H1 (cell line): ENCODE results near the gene TRIM38. TPM values are rescaled to one million over a fixed set of nuclear protein-coding genes. Genes with fewer than 3 reads are reported as not detected.

Experiments used
- CTCF ChIA-PET: fragments of 300-600 bp; sonication (Branson Sonifier 250); formaldehyde crosslinking; loops from one replicate; lab custom pipeline; 2021; ENCODE audit not compliant: partially characterized antibody; lab: Charles Lee
- POLR2A ChIA-PET: fragments of 300-600 bp; sonication (Branson Sonifier 250); formaldehyde crosslinking; loops from one replicate; lab custom pipeline; 2021; ENCODE audit warnings: inconsistent platforms; ENCODE audit not compliant: partially characterized antibody; lab: Charles Lee
- DNase-seq, 2 experiments: peaks; one replicate each; pipeline versions ENCODE4 v3.0.0 to v3.0.0-alpha.2; 2010 to 2022; ENCODE audit warnings: low spot score in 2 of 2, low read depth in 1 of 2, mixed read lengths in 1 of 2
- FAIRE-seq: peaks from 2 replicates; lab custom pipeline; 2011; peaks lifted over from hg19 to GRCh38; lab: Jason Lieb, UNC
- H2AFZ ChIP-seq: 2 replicates; pipeline ENCODE4 v1.8.1; 2012; ENCODE audit warnings: low read length, inconsistent platforms
- H2AK5ac ChIP-seq: 2 replicates; pipeline ENCODE4 v1.6.1; 2013; ENCODE audit warnings: low read depth, low read length
- H2BK120ac ChIP-seq: replicated peaks from 2 replicates; pipeline ENCODE3; 2013; ENCODE audit warnings: low read depth, low read length, inconsistent platforms
- H2BK12ac ChIP-seq: 2 replicates; pipeline ENCODE4 v1.6.1; 2013; ENCODE audit warnings: low read depth, low read length
- H2BK15ac ChIP-seq: 2 replicates; pipeline ENCODE4 v1.6.1; 2013; ENCODE audit warnings: low read length
- H2BK20ac ChIP-seq: 2 replicates; pipeline ENCODE4 v1.6.1; 2013; ENCODE audit warnings: low read length
- H2BK5ac ChIP-seq: 2 replicates; pipeline ENCODE4 v1.6.1; 2013; ENCODE audit warnings: low read depth, low read length
- H3K14ac ChIP-seq: 2 replicates; pipeline ENCODE4 v1.6.1; 2013; ENCODE audit warnings: inconsistent platforms; ENCODE audit not compliant: insufficient read length
- H3K18ac ChIP-seq: 2 replicates; pipeline ENCODE4 v1.6.1; 2013; ENCODE audit warnings: low read length; ENCODE audit errors: extremely low read depth
- H3K23ac ChIP-seq: 2 replicates; pipeline ENCODE4 v1.6.1; 2013; ENCODE audit warnings: inconsistent platforms; ENCODE audit not compliant: insufficient read length
- H3K23me2 ChIP-seq: 2 replicates; pipeline ENCODE4 v1.6.1; 2013; ENCODE audit warnings: low read depth, low read length
- H3K27ac ChIP-seq: 2 replicates; pipeline ENCODE4 v1.6.1; 2011; ENCODE audit warnings: low read depth, low read length, inconsistent platforms
- H3K27me3 ChIP-seq, 4 experiments: replicated peaks in 1 of 4; 1 replicate in 1 of 4; 2 replicates in 3 of 4; pipeline versions ENCODE4 v1.6.1 to v1.8.1; 2011 to 2013; ENCODE audit warnings: low read length in 3 of 4, mild to moderate bottlenecking in 3 of 4, inconsistent platforms in 2 of 4, mixed read lengths in 2 of 4, moderate library complexity in 1 of 4; ENCODE audit not compliant: control insufficient read depth in 3 of 4, insufficient read depth in 3 of 4; ENCODE audit errors: extremely low read depth in 1 of 4
- H3K36me3 ChIP-seq, 4 experiments: 2 replicates each; pipeline versions ENCODE4 v1.6.1 to v1.8.1; 2011 to 2013; ENCODE audit warnings: mild to moderate bottlenecking in 4 of 4, low read length in 3 of 4, moderate library complexity in 2 of 4, control low read depth in 1 of 4, inconsistent platforms in 1 of 4; ENCODE audit not compliant: insufficient read depth in 4 of 4, control insufficient read depth in 2 of 4
- H3K4ac ChIP-seq: replicated peaks from 2 replicates; pipeline ENCODE3; 2013; ENCODE audit warnings: low read length, low read depth, mixed read lengths, inconsistent platforms; ENCODE audit not compliant: insufficient read length
- H3K4me1 ChIP-seq, 4 experiments: replicated peaks in 1 of 4; 1 replicate in 1 of 4; 2 replicates in 3 of 4; pipeline versions ENCODE4 v1.6.1 to v1.8.1; 2011 to 2013; ENCODE audit warnings: low read length in 3 of 4, inconsistent platforms in 2 of 4, mixed read lengths in 1 of 4; ENCODE audit not compliant: insufficient read depth in 4 of 4, control insufficient read depth in 3 of 4
- H3K4me2 ChIP-seq, 2 experiments: 2 replicates each; pipeline versions ENCODE4 v1.6.1 to v1.8.1; 2011 to 2013; ENCODE audit warnings: low read depth in 2 of 2, low read length in 2 of 2, control low read depth in 1 of 2, inconsistent platforms in 1 of 2, mild to moderate bottlenecking in 1 of 2; ENCODE audit not compliant: insufficient read depth in 1 of 2
- H3K4me3 ChIP-seq, 4 experiments: fragments of 200-600, 300-600 bp in 1 of 4; sonication (generic), shearing (Covaris generic), sonication (Bioruptor Twin) in 1 of 4; 2 replicates each; pipeline versions ENCODE4 v1.5.1 to v1.8.1; 2011 to 2016; ENCODE audit warnings: low read length in 4 of 4, low read depth in 3 of 4, control low read depth in 2 of 4, inconsistent platforms in 2 of 4, mild to moderate bottlenecking in 2 of 4, mixed read lengths in 1 of 4, moderate library complexity in 1 of 4; ENCODE audit not compliant: insufficient read depth in 2 of 4; ENCODE audit errors: extremely low read depth in 1 of 4
- H3K56ac ChIP-seq: replicated peaks from 2 replicates; pipeline ENCODE3; 2013; ENCODE audit warnings: low read depth, mild to moderate bottlenecking, mixed read lengths, low read length, inconsistent platforms; ENCODE audit not compliant: insufficient read length
- H3K79me1 ChIP-seq: 2 replicates; pipeline ENCODE4 v1.6.1; 2013; ENCODE audit warnings: low read depth, low read length, control low read depth
- H3K79me2 ChIP-seq, 2 experiments: 2 replicates each; pipeline versions ENCODE4 v1.6.1 to v1.8.1; 2012 to 2013; ENCODE audit warnings: low read length in 2 of 2, mild to moderate bottlenecking in 2 of 2, inconsistent platforms in 1 of 2; ENCODE audit not compliant: insufficient read depth in 2 of 2, control insufficient read depth in 1 of 2
- H3K9ac ChIP-seq, 4 experiments: replicated peaks in 1 of 4; 1 replicate in 1 of 4; 2 replicates in 3 of 4; pipeline versions ENCODE4 v1.6.1 to v1.8.1; 2011 to 2013; ENCODE audit warnings: low read depth in 3 of 4, low read length in 3 of 4, control low read depth in 2 of 4, mild to moderate bottlenecking in 2 of 4, moderate library complexity in 2 of 4, inconsistent platforms in 1 of 4; ENCODE audit errors: extremely low read depth in 1 of 4
- H3K9me3 ChIP-seq, 2 experiments: 2 replicates each; pipeline versions ENCODE4 v1.6.1 to v1.8.1; 2012 to 2013; ENCODE audit warnings: mild to moderate bottlenecking in 2 of 2, moderate library complexity in 2 of 2, control low read depth in 1 of 2, inconsistent platforms in 1 of 2, low read depth in 1 of 2, low read length in 1 of 2, mixed read lengths in 1 of 2; ENCODE audit not compliant: insufficient read depth in 2 of 2
- H4K20me1 ChIP-seq, 2 experiments: replicated peaks in 1 of 2; 2 replicates each; pipeline versions ENCODE3 to v1.8.1; 2011 to 2013; ENCODE audit warnings: inconsistent platforms in 2 of 2, low read length in 2 of 2, mild to moderate bottlenecking in 1 of 2; ENCODE audit not compliant: insufficient read depth in 2 of 2, control insufficient read depth in 1 of 2
- H4K5ac ChIP-seq: 2 replicates; pipeline ENCODE4 v1.6.1; 2013; ENCODE audit warnings: low read length, low read depth, mixed read lengths, inconsistent platforms; ENCODE audit not compliant: insufficient read length
- H4K8ac ChIP-seq: 2 replicates; pipeline ENCODE4 v1.8.0; 2013; ENCODE audit warnings: mild to moderate bottlenecking, moderate library complexity, low read length, inconsistent platforms; ENCODE audit not compliant: insufficient read depth; ENCODE audit errors: extremely low read depth
- H4K91ac ChIP-seq: replicated peaks from 2 replicates; pipeline ENCODE3; 2013; ENCODE audit warnings: low read length, mixed read lengths, inconsistent platforms; ENCODE audit not compliant: insufficient read length
- CBX8 ChIP-seq: fragments of 300-800, 300-1000 bp; sonication (generic); IDR thresholded peaks from 2 replicates; pipeline ENCODE4 v1.7.1; 2016; ENCODE audit warnings: low read depth, low read length, borderline replicate concordance
- CHD2 ChIP-seq: IDR thresholded peaks from 2 replicates; pipeline ENCODE4 v1.6.1; 2012; ENCODE audit warnings: low read length, improper control_type of control experiment
- CREB1 ChIP-seq: IDR thresholded peaks from 2 replicates; pipeline ENCODE4 v1.6.1; 2012; ENCODE audit warnings: inconsistent platforms
- CTBP2 ChIP-seq: IDR thresholded peaks from 2 replicates; pipeline ENCODE4 v1.7.0; 2011; ENCODE audit warnings: borderline replicate concordance, mild to moderate bottlenecking, moderate library complexity, mixed read lengths, low read length; ENCODE audit not compliant: insufficient read depth, insufficient read length
- HDAC2 ChIP-seq, 2 experiments: fragments of 300-600 bp in 1 of 2; sonication (generic) in 1 of 2; IDR thresholded peaks; 2 replicates each; pipeline ENCODE4 v1.6.1; 2011 to 2012; ENCODE audit warnings: low read depth in 2 of 2, low read length in 2 of 2, mild to moderate bottlenecking in 2 of 2, moderate library complexity in 2 of 2, borderline replicate concordance in 1 of 2, inconsistent platforms in 1 of 2
- NANOG ChIP-seq: IDR thresholded peaks from 2 replicates; pipeline ENCODE4 v1.6.1; 2011; ENCODE audit warnings: low read length, low read depth, mild to moderate bottlenecking, inconsistent platforms; ENCODE audit not compliant: insufficient read depth, poor library complexity, severe bottlenecking
- POLR2A ChIP-seq, 2 experiments: IDR thresholded peaks; 1 replicate in 1 of 2; 2 replicates in 1 of 2; pipeline ENCODE4 v1.6.1; 2011; ENCODE audit warnings: low read depth in 2 of 2, low read length in 2 of 2, mild to moderate bottlenecking in 2 of 2; ENCODE audit errors: control extremely low read depth in 1 of 2
- SP2 ChIP-seq: IDR thresholded peaks from 2 replicates; pipeline ENCODE4 v1.6.1; 2012; ENCODE audit warnings: mild to moderate bottlenecking, low read length, inconsistent platforms
- SP4 ChIP-seq: IDR thresholded peaks from 2 replicates; pipeline ENCODE4 v1.6.1; 2012; ENCODE audit warnings: low read length, inconsistent platforms
- SRF ChIP-seq: IDR thresholded peaks from 2 replicates; pipeline ENCODE4 v1.6.1; 2011; ENCODE audit warnings: mild to moderate bottlenecking, low read depth, low read length, moderate library complexity
- TAF7 ChIP-seq: optimal IDR thresholded peaks from 2 replicates; pipeline ENCODE3; 2011; ENCODE audit warnings: low read depth, mild to moderate bottlenecking, inconsistent platforms, low read length, moderate library complexity, borderline replicate concordance
- TCF12 ChIP-seq: IDR thresholded peaks from 2 replicates; pipeline ENCODE4 v1.6.1; 2011; ENCODE audit warnings: low read depth, mild to moderate bottlenecking, low read length
- ZNF274 ChIP-seq: IDR thresholded peaks from 2 replicates; pipeline ENCODE4 v1.7.0; 2012; ENCODE audit warnings: low read length, borderline replicate concordance; ENCODE audit errors: extremely low read depth
- WGBS, 2 experiments: shearing (Covaris generic) in 1 of 2; methylation state at CpG; one replicate each; pipeline versions ENCODE4 v1.1.6 to v1.1.7; 2013 to 2015; ENCODE audit warnings: low lambda C conversion rate in 2 of 2, mixed read lengths in 2 of 2, inconsistent platforms in 1 of 2, low coverage in 1 of 2, missing lambda C conversion rate in 1 of 2; ENCODE audit not compliant: insufficient replicate concordance in 2 of 2, insufficient coverage in 1 of 2, insufficient read length in 1 of 2; ENCODE audit errors: extremely low coverage in 1 of 2, missing lambda C conversion rate in 1 of 2; 5-methylcytosine and 5-hydroxymethylcytosine counted together
- polyA plus RNA-seq, 7 experiments: library from polyadenylated mRNA; depleted of rRNA in 3 of 7; stranded (reverse) in 5 of 7; unstranded in 2 of 7; fragments of >200 nt in 5 of 7; fragments of 200-250 nt in 2 of 7; gene quantifications; 1 replicate in 5 of 7; 2 replicates in 1 of 7; 4 replicates in 1 of 7; pipeline versions ENCODE4 v1.2.1 to v1.2.3, GENCODE V29; 2011 to 2013; ENCODE audit warnings: missing spikeins in 2 of 7, mixed read lengths in 2 of 7
- total RNA-seq: library from RNA; stranded (reverse); fragmentation: NEBNext Ultra II Directional; extraction: Animal tissue kit (Norgen Biotek cat#: 25700); gene quantifications from 2 replicates; pipeline ENCODE4 v1.2.1, GENCODE V29; 2021
- TF ChIP-seq, protein P1 (sequence below): IDR thresholded peaks from 2 replicates; pipeline ENCODE4 v1.6.1; 2011; ENCODE audit warnings: low read length, improper control_type of control experiment

TRIM38 gene
- total and polyA plus RNA-seq, 2 of the 8 experiments (the other 6 are each of a cell fraction or from before 2014, with no cell fraction given), result 0.43 to 0.56 TPM

GRCh38 chr6:25995507-25995906 is 32.9 kb downstream of the TRIM38 start:
- Histone ChIP-seq H3K4me1 (peaks cover 1 to 14% (median 5%) of the 10 kb centered on the region in 4 experiments; a peak in 5 of 7 replicates), H3K27me3 (no peaks in the 10 kb centered on the region), H3K9ac (no peak overlapping the region), H3K18ac (no peak overlapping the region), H3K23me2 (peaks cover 4% of the 10 kb centered on the region), H3K56ac (no peak overlapping the region), H2BK12ac (no peak overlapping the region), H3K36me3 (peaks cover 0 to 5% (median 0%) of the 10 kb centered on the region in 4 experiments; a peak in 2 of 8 replicates), H3K23ac (no peak overlapping the region), H3K4ac (no peak overlapping the region), H2AFZ (no peak overlapping the region), H3K14ac (no peak overlapping the region), H3K4me3 (no peak overlapping the region), H2BK15ac (no peak overlapping the region), H4K5ac (no peak overlapping the region), H4K8ac (no peak overlapping the region), H3K79me1 (no peaks in the 10 kb centered on the region), H2BK5ac (no peak overlapping the region), H3K9me3 (no peaks in the 10 kb centered on the region), H2AK5ac (no peak overlapping the region), H3K4me2 (no peak overlapping the region), H3K79me2 (no peaks in the 10 kb centered on the region), H4K91ac (no peak overlapping the region), H3K27ac (no peak overlapping the region), H4K20me1 (no peaks in the 10 kb centered on the region), H2BK120ac (no peak overlapping the region), H2BK20ac (no peak overlapping the region)
- FAIRE-seq, result no peak
- CTCF ChIA-PET, result no interaction called here
- no peak for DNase-seq
- POLR2A ChIA-PET, result interaction anchor here (1.6 to 2.2 kb wide), 2 partner anchors 21 to 26 kb away, joined by 5 to 15 read pairs; a partner anchor contains a TSS
- 75% methylated on average over 1 of the region's 1 CpG; no CpG with 5 or more reads in 1 of the 2 experiments for WGBS, 2 experiments
- no peak for TF ChIP-seq CHD2
- TF ChIP-seq TAF7, result no peak
- TF ChIP-seq HDAC2 (IDR thresholded peaks at IDR 0.05; ENCODE audit: borderline replicate concordance in 1 of 2, low read depth in 2 of 2, low read length in 2 of 2), result no peak
- TF ChIP-seq, protein P1, sequence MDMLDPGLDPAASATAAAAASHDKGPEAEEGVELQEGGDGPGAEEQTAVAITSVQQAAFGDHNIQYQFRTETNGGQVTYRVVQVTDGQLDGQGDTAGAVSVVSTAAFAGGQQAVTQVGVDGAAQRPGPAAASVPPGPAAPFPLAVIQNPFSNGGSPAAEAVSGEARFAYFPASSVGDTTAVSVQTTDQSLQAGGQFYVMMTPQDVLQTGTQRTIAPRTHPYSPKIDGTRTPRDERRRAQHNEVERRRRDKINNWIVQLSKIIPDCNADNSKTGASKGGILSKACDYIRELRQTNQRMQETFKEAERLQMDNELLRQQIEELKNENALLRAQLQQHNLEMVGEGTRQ, result no peak
- TF ChIP-seq SP4, result no peak
- no peak for TF ChIP-seq CBX8
- TF ChIP-seq POLR2A (IDR thresholded peaks at IDR 0.05; ENCODE audit: control extremely low read depth in 1 of 2, low read depth in 2 of 2, low read length in 2 of 2), result no peak
- TF ChIP-seq SP2, result no peak
- TF ChIP-seq CTBP2, result no peak
- TF ChIP-seq SRF, result no peak
- TF ChIP-seq CREB1, result no peak
- TF ChIP-seq NANOG, result no peak
- TF ChIP-seq ZNF274, result no peak
- no peak for TF ChIP-seq TCF12
